ENCODE measurements around the gene SPINK1. TPM values are rescaled to one million over a fixed set of nuclear protein-coding genes. Genes with fewer than 3 reads are reported as not detected.

SPINK1 gene, protein sequence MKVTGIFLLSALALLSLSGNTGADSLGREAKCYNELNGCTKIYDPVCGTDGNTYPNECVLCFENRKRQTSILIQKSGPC
- total RNA-seq (not detected), polyA plus RNA-seq (not detected)

GRCh38 chr5:147831465-147831864 is at the start of gene SPINK1:
SPINK1 (minus strand) TSS chr5:147831671; CDS start chr5:147831577, 94 bp downstream.
- peaks cover 2% of the 10 kb centered on the region for H3K27me3 ChIP-seq (ENCODE audit: control insufficient read depth, insufficient read depth, low read length)
- Mint-ChIP-seq H3K27me3 (peaks cover 5% of the 10 kb centered on the region), H3K36me3 (no peaks in the 10 kb centered on the region), H3K4me1 (no peaks in the 10 kb centered on the region), H3K9me3 (peaks cover 0 to 1% (median 0%) of the 10 kb centered on the region in 7 donors), H3K27ac (no peak within 1 kb of the TSS), H3K4me3 (no peak within 1 kb of the TSS)
- no peaks in the 10 kb centered on the region for H3K36me3 ChIP-seq (ENCODE audit: control insufficient read depth, insufficient read depth, low read length)
- ATAC-seq (ENCODE audit: low read depth in 2 of 2) (no peak), DNase-seq (no peak)
- H3K4me1 ChIP-seq (ENCODE audit: control insufficient read depth, insufficient read depth, low read length, poor library complexity, severe bottlenecking), result no peaks in the 10 kb centered on the region
- no peak within 1 kb of the TSS for H3K27ac ChIP-seq (ENCODE audit: insufficient read depth, low read length, poor library complexity, severe bottlenecking)
- no peaks in the 10 kb centered on the region for H3K9me3 ChIP-seq (ENCODE audit: control insufficient read depth in 2 of 2, low read length in 2 of 2)
- H3K4me3 ChIP-seq (ENCODE audit: low read depth, low read length), result no peak within 1 kb of the TSS

GRCh38 chr5:147880487-147880886 is 49.0 kb upstream of the SPINK1 start:
- ATAC-seq (ENCODE audit: low read depth in 2 of 2) (no peak), DNase-seq (no peak)
- Mint-ChIP-seq H3K4me1 (no peaks in the 10 kb centered on the region), H3K4me3 (no peak overlapping the region), H3K27me3 (no peaks in the 10 kb centered on the region), H3K9me3 (no peaks in the 10 kb centered on the region), H3K27ac (no peak overlapping the region), H3K36me3 (no peaks in the 10 kb centered on the region)
- H3K4me3 ChIP-seq (ENCODE audit: low read depth, low read length), result no peak overlapping the region
- H3K36me3 ChIP-seq (ENCODE audit: control insufficient read depth, insufficient read depth, low read length), result no peaks in the 10 kb centered on the region
- no peaks in the 10 kb centered on the region for H3K27me3 ChIP-seq (ENCODE audit: control insufficient read depth, insufficient read depth, low read length)
- H3K27ac ChIP-seq (ENCODE audit: insufficient read depth, low read length, poor library complexity, severe bottlenecking), result no peak overlapping the region
- H3K4me1 ChIP-seq (ENCODE audit: control insufficient read depth, insufficient read depth, low read length, poor library complexity, severe bottlenecking), result no peaks in the 10 kb centered on the region
- no peaks in the 10 kb centered on the region for H3K9me3 ChIP-seq (ENCODE audit: control insufficient read depth in 2 of 2, low read length in 2 of 2)

DNA sequence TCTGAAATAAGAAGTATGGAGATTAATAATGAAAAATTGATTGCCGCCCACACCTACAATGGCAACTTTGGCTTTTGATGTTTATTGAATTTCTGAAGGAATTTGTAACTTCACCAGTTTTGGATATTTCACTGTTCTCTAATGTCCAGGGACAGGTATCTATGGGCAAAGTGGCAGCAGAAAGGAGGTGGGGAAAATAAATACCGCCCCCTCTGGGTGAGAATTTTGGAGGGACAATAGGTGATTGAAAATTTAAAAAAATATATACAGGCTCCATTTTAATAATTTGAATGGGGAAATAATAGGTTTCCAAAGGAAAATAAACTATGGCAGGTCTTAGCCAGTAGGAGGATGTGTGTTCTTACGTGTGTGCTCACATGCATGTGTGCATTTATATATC is 48.3 kb upstream of the SPINK1 start:
- no peaks in the 10 kb centered on the region for H3K36me3 ChIP-seq (ENCODE audit: control insufficient read depth, insufficient read depth, low read length)
- no peaks in the 10 kb centered on the region for H3K4me1 ChIP-seq (ENCODE audit: control insufficient read depth, insufficient read depth, low read length, poor library complexity, severe bottlenecking)
- H3K4me3 ChIP-seq (ENCODE audit: low read depth, low read length), result no peak overlapping the region
- H3K9me3 ChIP-seq (ENCODE audit: control insufficient read depth in 2 of 2, low read length in 2 of 2), result no peaks in the 10 kb centered on the region
- Mint-ChIP-seq H3K4me1 (no peaks in the 10 kb centered on the region), H3K9me3 (no peaks in the 10 kb centered on the region), H3K36me3 (no peaks in the 10 kb centered on the region), H3K27me3 (no peaks in the 10 kb centered on the region), H3K27ac (no peak overlapping the region), H3K4me3 (no peak overlapping the region)
- no peaks in the 10 kb centered on the region for H3K27me3 ChIP-seq (ENCODE audit: control insufficient read depth, insufficient read depth, low read length)
- no peak overlapping the region for H3K27ac ChIP-seq (ENCODE audit: insufficient read depth, low read length, poor library complexity, severe bottlenecking)
- no peak for DNase-seq
- ATAC-seq (ENCODE audit: low read depth in 2 of 2), result no peak

GRCh38 chr5:147878066-147878759 is 46.7 kb upstream of the SPINK1 start, which contains the start of gene SCGB3A2:
SCGB3A2 (plus strand) TSS chr5:147878711; CDS start chr5:147878804, 93 bp downstream.
- H3K4me1 Mint-ChIP-seq, result no peaks in the 10 kb centered on the region
- H3K9me3 Mint-ChIP-seq, result peaks cover 0 to 1% (median 0%) of the 10 kb centered on the region in 7 donors
- H3K4me3 Mint-ChIP-seq, result no peak within 1 kb of the TSS
- H3K27ac Mint-ChIP-seq, result no peak within 1 kb of the TSS
- ATAC-seq (ENCODE audit: low read depth in 2 of 2) (no peak), DNase-seq (no peak)
- Histone ChIP-seq H3K27me3 (ENCODE audit: control insufficient read depth, insufficient read depth, low read length) (no peaks in the 10 kb centered on the region), H3K27ac (ENCODE audit: insufficient read depth, low read length, poor library complexity, severe bottlenecking) (no peak within 1 kb of the TSS), H3K4me3 (ENCODE audit: low read depth, low read length) (no peak within 1 kb of the TSS), H3K36me3 (ENCODE audit: control insufficient read depth, insufficient read depth, low read length) (no peaks in the 10 kb centered on the region), H3K4me1 (ENCODE audit: control insufficient read depth, insufficient read depth, low read length, poor library complexity, severe bottlenecking) (no peaks in the 10 kb centered on the region), H3K9me3 (ENCODE audit: control insufficient read depth in 2 of 2, low read length in 2 of 2) (no peaks in the 10 kb centered on the region)
- H3K27me3 Mint-ChIP-seq, result no peaks in the 10 kb centered on the region
- H3K36me3 Mint-ChIP-seq, result no peaks in the 10 kb centered on the region

- no peak for ATAC-seq (ENCODE audit: low read depth in 2 of 2)
- H3K9me3 Mint-ChIP-seq, result peaks cover 0 to 2% (median 0%) of the 10 kb centered on the region in 7 donors
These were observed 45.2 kb upstream of the SPINK1 start for GRCh38 chr5:147876626-147877025.

DNA sequence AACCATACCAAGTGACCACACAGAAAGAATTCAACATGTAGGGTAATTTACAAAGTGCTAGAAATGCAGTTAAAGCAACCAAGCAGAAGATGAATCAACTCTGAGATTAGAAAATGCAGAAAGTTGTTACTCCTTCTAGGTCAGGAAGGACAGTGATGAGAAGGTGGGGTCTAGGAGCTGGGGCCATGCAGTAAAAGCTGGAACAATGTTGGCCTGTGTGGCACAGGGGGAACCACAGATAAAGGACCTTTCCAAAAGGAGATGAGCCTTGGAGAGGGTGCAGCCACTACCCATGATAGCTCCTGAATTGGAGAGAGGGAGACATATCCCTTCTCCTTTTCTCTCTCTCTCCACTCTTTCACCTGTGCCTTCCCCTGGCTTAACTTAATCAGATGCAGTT is 44.7 kb upstream of the SPINK1 start:
- Mint-ChIP-seq H3K4me1 (no peaks in the 10 kb centered on the region), H3K36me3 (no peaks in the 10 kb centered on the region), H3K4me3 (no peak overlapping the region), H3K27ac (no peak overlapping the region), H3K9me3 (peaks cover 0 to 2% (median 0%) of the 10 kb centered on the region in 7 donors), H3K27me3 (no peaks in the 10 kb centered on the region)
- Histone ChIP-seq H3K9me3 (ENCODE audit: control insufficient read depth in 2 of 2, low read length in 2 of 2) (no peaks in the 10 kb centered on the region), H3K27me3 (ENCODE audit: control insufficient read depth, insufficient read depth, low read length) (no peaks in the 10 kb centered on the region), H3K4me3 (ENCODE audit: low read depth, low read length) (no peak overlapping the region), H3K27ac (ENCODE audit: insufficient read depth, low read length, poor library complexity, severe bottlenecking) (no peak overlapping the region), H3K4me1 (ENCODE audit: control insufficient read depth, insufficient read depth, low read length, poor library complexity, severe bottlenecking) (no peaks in the 10 kb centered on the region), H3K36me3 (ENCODE audit: control insufficient read depth, insufficient read depth, low read length) (no peaks in the 10 kb centered on the region)
- ATAC-seq (ENCODE audit: low read depth in 2 of 2) (no peak), DNase-seq (no peak)

More at GRCh38 chr5:147876626-147877025, 45.2 kb upstream of the SPINK1 start:
- H3K4me3 ChIP-seq (ENCODE audit: low read depth, low read length), result no peak overlapping the region
- H3K27me3 ChIP-seq (ENCODE audit: control insufficient read depth, insufficient read depth, low read length), result no peaks in the 10 kb centered on the region
- no peaks in the 10 kb centered on the region for H3K9me3 ChIP-seq (ENCODE audit: control insufficient read depth in 2 of 2, low read length in 2 of 2)
- Mint-ChIP-seq H3K36me3 (no peaks in the 10 kb centered on the region), H3K4me1 (no peaks in the 10 kb centered on the region), H3K4me3 (no peak overlapping the region), H3K27ac (no peak overlapping the region), H3K27me3 (no peaks in the 10 kb centered on the region)
- no peaks in the 10 kb centered on the region for H3K36me3 ChIP-seq (ENCODE audit: control insufficient read depth, insufficient read depth, low read length)
- no peak overlapping the region for H3K27ac ChIP-seq (ENCODE audit: insufficient read depth, low read length, poor library complexity, severe bottlenecking)
- no peaks in the 10 kb centered on the region for H3K4me1 ChIP-seq (ENCODE audit: control insufficient read depth, insufficient read depth, low read length, poor library complexity, severe bottlenecking)
- no peak for DNase-seq

DNA sequence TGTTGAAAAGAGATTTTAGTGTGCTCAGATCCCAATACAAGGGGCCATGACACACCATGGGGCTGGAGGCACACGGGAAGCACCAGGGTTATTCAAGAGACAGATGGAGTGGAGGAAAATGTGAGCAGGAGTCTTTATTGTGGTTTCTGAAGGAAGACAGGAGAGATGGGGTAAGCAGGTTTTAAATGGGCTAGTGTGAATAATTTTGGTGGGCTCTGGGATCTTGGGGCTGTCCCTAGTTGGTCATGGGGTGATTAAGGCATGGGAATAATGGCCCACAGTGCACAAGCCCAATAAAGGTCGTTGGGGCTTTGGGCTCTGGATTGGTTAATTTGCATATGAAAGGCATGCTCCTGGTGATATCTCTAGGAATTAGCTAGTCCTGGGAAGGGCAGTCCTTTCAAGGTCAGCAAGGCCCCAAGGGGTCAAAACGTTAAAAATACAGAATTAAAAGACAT is 43.5 kb upstream of the SPINK1 start:
- peaks cover 0 to 2% (median 0%) of the 10 kb centered on the region in 7 donors for H3K9me3 Mint-ChIP-seq
- Histone ChIP-seq H3K4me1 (ENCODE audit: control insufficient read depth, insufficient read depth, low read length, poor library complexity, severe bottlenecking) (no peaks in the 10 kb centered on the region), H3K27ac (ENCODE audit: insufficient read depth, low read length, poor library complexity, severe bottlenecking) (no peak overlapping the region), H3K4me3 (ENCODE audit: low read depth, low read length) (no peak overlapping the region), H3K36me3 (ENCODE audit: control insufficient read depth, insufficient read depth, low read length) (no peaks in the 10 kb centered on the region), H3K27me3 (ENCODE audit: control insufficient read depth, insufficient read depth, low read length) (no peaks in the 10 kb centered on the region), H3K9me3 (ENCODE audit: control insufficient read depth in 2 of 2, low read length in 2 of 2) (no peaks in the 10 kb centered on the region)
- no peaks in the 10 kb centered on the region for H3K4me1 Mint-ChIP-seq
- no peak overlapping the region for H3K27ac Mint-ChIP-seq
- ATAC-seq (ENCODE audit: low read depth in 2 of 2) (no peak), DNase-seq (no peak)
- H3K27me3 Mint-ChIP-seq, result no peaks in the 10 kb centered on the region
- H3K36me3 Mint-ChIP-seq, result no peaks in the 10 kb centered on the region
- no peak overlapping the region for H3K4me3 Mint-ChIP-seq
